SJSA1 (cell line): ENCODE measurements around the gene FATE1. TPM values are rescaled to one million over a fixed set of nuclear protein-coding genes. Genes with fewer than 3 reads are reported as not detected.
A peak's percentile ranks its signal among the peaks of the same experiment; 100 is the strongest.
"Not testable (repeated sequence)": the region's sequence is repeated elsewhere in the genome, so short reads cannot be mapped to it uniquely, and the experiment has no call there.

ENCODE experiments used
- DNase-seq, 2 experiments: peaks; one replicate each; pipeline ENCODE4 v3.0.0-alpha.2; 2015 to 2020; ENCODE audit warnings: low spot score in 2 of 2, low read depth in 1 of 2
- H3K27ac ChIP-seq: fragments of 250-450 bp; sonication (Bioruptor Pico); 2 replicates; pipeline ENCODE4 v1.5.1; 2020; ENCODE audit warnings: mild to moderate bottlenecking, moderate library complexity
- H3K27me3 ChIP-seq: fragments of 250-450 bp; sonication (Bioruptor Pico); replicated peaks from 2 replicates; pipeline ENCODE4 v1.5.1; 2020; ENCODE audit warnings: mild to moderate bottlenecking, moderate library complexity
- H3K36me3 ChIP-seq: fragments of 250-450 bp; sonication (Bioruptor Pico); 2 replicates; pipeline ENCODE4 v1.5.1; 2020; ENCODE audit warnings: mild to moderate bottlenecking
- H3K4me1 ChIP-seq: fragments of 250-450 bp; sonication (Bioruptor Pico); replicated peaks from 2 replicates; pipeline ENCODE4 v1.6.1; 2021; ENCODE audit warnings: mild to moderate bottlenecking
- H3K4me3 ChIP-seq: fragments of 250-450 bp; sonication (Bioruptor Pico); 2 replicates; pipeline ENCODE4 v1.5.1; 2020; ENCODE audit warnings: mild to moderate bottlenecking
- H3K9me3 ChIP-seq: fragments of 250-450 bp; sonication (Bioruptor Pico); replicated peaks from 2 replicates; pipeline ENCODE4 v1.5.1; 2020; ENCODE audit warnings: mild to moderate bottlenecking
- total RNA-seq: library from RNA; depleted of rRNA; stranded (reverse); fragments of >200 nt; shearing (Covaris generic); gene quantifications from 2 replicates; pipeline ENCODE4 v1.2.3, GENCODE V29; 2014; rRNA removed

FATE1 gene, protein sequence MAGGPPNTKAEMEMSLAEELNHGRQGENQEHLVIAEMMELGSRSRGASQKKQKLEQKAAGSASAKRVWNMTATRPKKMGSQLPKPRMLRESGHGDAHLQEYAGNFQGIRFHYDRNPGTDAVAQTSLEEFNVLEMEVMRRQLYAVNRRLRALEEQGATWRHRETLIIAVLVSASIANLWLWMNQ
- not detected in 2 replicates for total RNA-seq

DNA sequence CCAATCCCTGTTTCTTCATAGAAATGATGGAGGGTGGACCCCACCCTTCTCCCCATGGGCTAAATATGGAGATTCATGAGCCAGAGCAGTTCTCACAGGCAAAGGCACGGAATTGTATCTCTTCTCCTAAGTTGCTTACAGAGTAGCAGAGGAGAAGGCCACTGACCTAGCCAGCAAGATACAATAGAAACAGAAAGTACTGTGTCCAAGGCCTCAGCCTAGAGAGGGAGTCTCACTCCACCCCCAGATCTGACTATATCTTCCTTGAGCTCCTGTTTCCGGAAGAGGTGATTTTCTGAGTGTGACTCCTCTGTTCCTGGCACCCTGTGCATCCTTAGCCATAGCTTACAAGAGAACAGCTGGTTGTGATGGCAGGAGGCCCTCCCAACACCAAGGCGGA lies at the start of gene FATE1:
Gene FATE1, plus strand, starts transcription at position 284 of the 400 bp plus-strand sequence. Its CDS starts 85 bp downstream, at position 369.
- no peaks in the 10 kb centered on the region for H3K36me3 ChIP-seq
- H3K27me3 ChIP-seq = no peaks in the 10 kb centered on the region
- no peaks in the 10 kb centered on the region for H3K9me3 ChIP-seq
- no peak within 1 kb of the TSS for H3K4me3 ChIP-seq
- H3K27ac ChIP-seq = no peak within 1 kb of the TSS
- no peaks in the 10 kb centered on the region for H3K4me1 ChIP-seq
- no peak for DNase-seq

DNA sequence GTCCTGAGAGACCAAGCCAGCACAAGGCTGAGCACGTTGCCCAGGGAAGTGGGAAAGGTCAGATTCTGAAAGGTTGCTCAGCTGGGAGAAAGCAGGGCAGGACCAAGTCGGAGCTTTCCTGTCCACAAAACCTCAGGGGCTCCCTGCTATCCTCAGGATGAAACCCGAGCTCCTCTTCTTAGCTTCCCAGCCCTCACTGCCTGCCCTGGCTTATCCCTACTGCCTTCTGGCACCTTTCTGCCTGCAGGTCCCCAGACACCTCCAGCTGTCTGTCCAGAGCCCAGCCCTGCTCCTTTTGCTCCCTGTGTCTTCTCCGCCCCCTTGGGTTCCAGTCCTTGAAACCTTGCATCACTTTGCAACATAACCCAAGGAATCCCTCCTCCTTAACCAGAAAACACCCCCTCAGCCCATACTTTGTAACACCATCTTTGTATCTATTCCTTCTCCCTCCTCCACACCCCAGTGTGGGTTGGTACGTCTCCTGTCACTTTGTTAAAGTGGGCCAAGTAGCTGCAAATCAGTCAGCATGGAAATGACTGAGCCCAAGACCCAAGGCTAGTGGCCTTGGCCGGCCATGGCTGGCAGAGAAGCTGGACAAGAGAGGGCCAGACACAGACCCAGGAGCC lies 40.6 kb upstream of the FATE1 start:
- Histone ChIP-seq H3K9me3 (no peaks in the 10 kb centered on the region), H3K36me3 (no peaks in the 10 kb centered on the region), H3K27me3 (no peaks in the 10 kb centered on the region), H3K4me3 (no peak overlapping the region), H3K4me1 (no peaks in the 10 kb centered on the region), H3K27ac (no peak overlapping the region)
- no peak for DNase-seq

DNA sequence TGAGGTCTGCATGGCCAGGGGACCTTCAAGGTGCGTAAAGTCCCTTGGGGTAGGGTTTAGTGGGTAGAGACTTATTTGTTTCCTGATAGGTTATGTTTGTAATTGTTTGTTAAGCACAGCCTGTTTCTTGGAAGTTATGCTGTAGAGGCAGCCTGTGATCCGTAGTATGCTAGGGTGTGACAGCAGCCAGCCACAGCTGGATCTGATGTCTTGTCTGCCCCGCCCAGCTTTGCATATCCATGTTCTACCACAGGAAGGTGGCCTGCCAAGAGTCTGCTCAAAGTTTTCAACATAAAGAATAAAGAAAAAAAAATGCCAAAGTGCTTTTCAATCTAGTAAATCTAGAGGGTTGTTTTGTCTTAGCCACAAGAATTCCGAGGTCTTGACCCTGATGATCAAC lies 39.6 kb upstream of the FATE1 start:
- no peak for DNase-seq
- Histone ChIP-seq H3K4me1 (no peaks in the 10 kb centered on the region), H3K4me3 (no peak overlapping the region), H3K9me3 (no peaks in the 10 kb centered on the region), H3K36me3 (no peaks in the 10 kb centered on the region), H3K27me3 (no peaks in the 10 kb centered on the region), H3K27ac (no peak overlapping the region)

DNA sequence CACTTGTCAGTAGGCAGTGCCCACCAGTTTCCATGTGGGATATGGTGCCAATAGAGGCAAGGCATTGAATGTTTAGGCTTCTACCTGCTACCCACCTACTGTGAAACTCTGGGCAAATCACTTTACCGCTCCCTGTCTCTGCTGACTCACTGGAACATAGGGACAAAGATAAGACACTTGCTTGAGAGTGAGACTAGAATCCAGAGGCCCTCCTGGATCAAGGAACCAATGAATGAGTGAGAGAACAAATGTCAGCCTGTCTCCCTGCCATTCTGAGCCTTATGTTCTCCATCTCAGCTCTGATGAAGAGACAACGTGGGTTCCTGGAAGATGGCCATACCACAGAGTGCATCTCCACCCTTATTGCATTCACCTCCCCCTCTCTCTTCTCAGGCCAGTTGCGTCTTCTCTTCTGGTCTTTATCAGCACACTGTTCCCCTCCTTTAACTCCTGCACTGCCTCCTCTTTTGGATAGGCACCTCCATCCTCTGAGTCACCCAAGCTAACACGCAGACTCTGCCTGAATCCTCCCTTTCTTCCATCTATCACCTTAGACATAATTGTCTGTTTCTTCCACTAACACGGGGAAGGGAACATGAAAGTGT lies 35.9 kb upstream of the FATE1 start:
- Histone ChIP-seq H3K9me3 (no peaks in the 10 kb centered on the region), H3K27ac (no peak overlapping the region), H3K4me1 (no peaks in the 10 kb centered on the region), H3K4me3 (no peak overlapping the region), H3K36me3 (no peaks in the 10 kb centered on the region), H3K27me3 (no peaks in the 10 kb centered on the region)
- no peak for DNase-seq

DNA sequence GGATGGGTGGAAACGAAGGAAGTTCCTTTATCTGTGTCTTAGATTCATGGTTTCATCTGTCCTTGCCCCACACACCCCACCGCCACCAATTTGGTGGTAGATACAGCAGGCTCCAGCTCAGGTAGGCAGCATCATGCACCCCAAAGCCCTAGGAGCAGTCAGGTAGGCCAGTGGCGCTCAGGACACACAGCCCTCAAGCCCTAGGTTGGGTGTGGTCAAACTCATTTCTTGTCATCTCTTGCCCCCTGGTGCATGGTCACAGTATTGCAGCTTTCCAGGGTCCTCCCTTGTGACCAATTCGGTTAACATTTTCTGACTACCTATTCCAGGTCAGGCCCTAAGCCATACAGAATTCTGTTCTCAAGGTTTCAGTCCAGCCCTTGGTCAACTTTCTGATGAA lies 35.0 kb upstream of the FATE1 start:
- DNase-seq = peak in 1 of 2 experiments; percentile 44
- no peaks in the 10 kb centered on the region for H3K36me3 ChIP-seq
- H3K9me3 ChIP-seq = no peaks in the 10 kb centered on the region
- no peaks in the 10 kb centered on the region for H3K27me3 ChIP-seq
- no peaks in the 10 kb centered on the region for H3K4me1 ChIP-seq
- no peak overlapping the region for H3K27ac ChIP-seq
- H3K4me3 ChIP-seq = no peak overlapping the region

DNA sequence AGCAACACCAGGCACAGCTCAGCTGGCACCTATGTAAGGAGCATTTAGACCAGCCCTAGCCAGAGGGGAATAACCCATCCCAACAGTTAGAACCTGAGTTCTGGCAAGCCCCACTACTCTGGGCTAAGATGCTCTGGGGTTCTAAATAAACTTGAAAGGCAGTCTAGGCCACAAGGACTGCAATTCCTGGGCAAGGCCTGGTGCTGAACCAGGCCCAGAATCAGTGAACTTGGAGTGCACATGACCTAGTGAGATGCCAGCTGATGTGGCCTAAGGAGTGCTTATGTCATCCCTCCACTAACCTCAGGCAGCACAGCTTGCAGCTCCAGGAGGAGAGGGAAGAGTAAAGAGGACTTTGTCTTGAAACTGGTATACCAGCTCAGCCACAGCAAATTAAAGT lies 28.2 kb upstream of the FATE1 start:
- H3K27ac ChIP-seq = no peak overlapping the region
- no peaks in the 10 kb centered on the region for H3K27me3 ChIP-seq
- DNase-seq = no peak
- H3K4me1 ChIP-seq = no peaks in the 10 kb centered on the region
- H3K9me3 ChIP-seq = no peaks in the 10 kb centered on the region
- no peak overlapping the region for H3K4me3 ChIP-seq
- no peaks in the 10 kb centered on the region for H3K36me3 ChIP-seq

DNA sequence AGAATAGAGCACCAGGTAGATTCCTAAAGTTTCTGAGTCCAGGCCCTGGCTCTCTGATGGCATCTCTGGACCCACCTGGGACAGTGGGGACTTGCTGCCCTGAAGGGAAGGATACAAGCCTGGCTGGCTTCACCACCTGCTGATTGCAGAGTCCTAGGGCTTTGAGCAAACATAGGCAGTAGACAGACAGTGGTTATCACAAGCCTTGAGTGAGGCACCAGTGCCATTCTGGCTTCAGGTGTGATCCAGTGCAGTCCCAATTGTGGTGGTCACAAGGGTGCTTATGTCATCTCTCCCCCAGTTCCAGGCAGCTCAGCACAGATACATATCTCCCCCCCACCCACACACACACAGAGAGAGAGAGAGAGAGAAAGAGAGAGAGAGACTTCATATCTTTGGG lies 27.1 kb upstream of the FATE1 start:
- Histone ChIP-seq H3K4me1 (no peaks in the 10 kb centered on the region), H3K36me3 (no peaks in the 10 kb centered on the region), H3K9me3 (no peaks in the 10 kb centered on the region), H3K27ac (no peak overlapping the region), H3K27me3 (no peaks in the 10 kb centered on the region), H3K4me3 (no peak overlapping the region)
- no peak for DNase-seq

DNA sequence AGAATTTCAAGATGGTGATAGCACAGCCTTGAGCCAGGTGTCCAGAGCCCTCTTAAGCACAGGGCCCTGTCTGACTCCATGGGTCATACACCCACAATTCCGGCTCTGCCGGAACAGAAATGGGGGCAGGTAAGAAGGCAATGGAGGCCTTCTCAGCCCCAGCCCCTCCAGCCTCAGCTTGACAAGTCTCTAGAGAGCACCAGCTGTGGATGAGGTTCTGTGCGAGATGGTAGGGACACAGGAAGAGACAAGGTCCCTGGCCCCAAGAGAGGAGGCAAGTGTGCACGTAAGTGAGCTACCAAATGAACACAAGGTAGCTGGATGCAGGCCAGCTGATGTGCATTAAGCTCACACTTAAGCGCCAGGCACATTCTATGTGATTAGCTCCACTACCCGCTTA lies 23.0 kb upstream of the FATE1 start:
- H3K36me3 ChIP-seq = no peaks in the 10 kb centered on the region

DNA sequence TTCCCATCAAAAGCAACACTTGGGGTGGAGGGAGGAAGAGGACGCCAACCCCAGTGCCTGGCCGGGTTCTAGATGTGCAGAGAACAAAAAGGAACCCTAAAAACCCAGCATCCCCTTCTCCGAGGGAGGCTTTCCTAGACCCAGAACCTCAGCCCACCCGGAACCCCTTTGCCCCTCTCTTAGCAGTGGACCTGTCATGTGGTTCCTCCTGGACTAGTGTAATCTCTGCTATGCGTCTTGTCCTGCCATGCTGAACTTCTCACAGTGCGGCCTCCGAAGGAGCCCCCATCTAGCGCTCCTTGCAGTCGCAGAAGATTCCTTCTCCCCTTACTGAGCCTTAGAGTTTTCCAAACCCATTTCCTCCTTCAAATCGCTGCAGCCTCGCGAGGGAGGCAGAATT lies 21.7 kb upstream of the FATE1 start:
- Histone ChIP-seq H3K27me3 (no peaks in the 10 kb centered on the region), H3K4me1 (no peaks in the 10 kb centered on the region), H3K4me3 (no peak overlapping the region), H3K36me3 (no peaks in the 10 kb centered on the region), H3K9me3 (no peaks in the 10 kb centered on the region), H3K27ac (no peak overlapping the region)
- DNase-seq = no peak

More for the DNA sequence above, 23.0 kb upstream of the FATE1 start:
- DNase-seq = no peak
- no peaks in the 10 kb centered on the region for H3K4me1 ChIP-seq
- H3K27ac ChIP-seq = no peak overlapping the region
- no peaks in the 10 kb centered on the region for H3K27me3 ChIP-seq
- no peak overlapping the region for H3K4me3 ChIP-seq
- H3K9me3 ChIP-seq = no peaks in the 10 kb centered on the region

DNA sequence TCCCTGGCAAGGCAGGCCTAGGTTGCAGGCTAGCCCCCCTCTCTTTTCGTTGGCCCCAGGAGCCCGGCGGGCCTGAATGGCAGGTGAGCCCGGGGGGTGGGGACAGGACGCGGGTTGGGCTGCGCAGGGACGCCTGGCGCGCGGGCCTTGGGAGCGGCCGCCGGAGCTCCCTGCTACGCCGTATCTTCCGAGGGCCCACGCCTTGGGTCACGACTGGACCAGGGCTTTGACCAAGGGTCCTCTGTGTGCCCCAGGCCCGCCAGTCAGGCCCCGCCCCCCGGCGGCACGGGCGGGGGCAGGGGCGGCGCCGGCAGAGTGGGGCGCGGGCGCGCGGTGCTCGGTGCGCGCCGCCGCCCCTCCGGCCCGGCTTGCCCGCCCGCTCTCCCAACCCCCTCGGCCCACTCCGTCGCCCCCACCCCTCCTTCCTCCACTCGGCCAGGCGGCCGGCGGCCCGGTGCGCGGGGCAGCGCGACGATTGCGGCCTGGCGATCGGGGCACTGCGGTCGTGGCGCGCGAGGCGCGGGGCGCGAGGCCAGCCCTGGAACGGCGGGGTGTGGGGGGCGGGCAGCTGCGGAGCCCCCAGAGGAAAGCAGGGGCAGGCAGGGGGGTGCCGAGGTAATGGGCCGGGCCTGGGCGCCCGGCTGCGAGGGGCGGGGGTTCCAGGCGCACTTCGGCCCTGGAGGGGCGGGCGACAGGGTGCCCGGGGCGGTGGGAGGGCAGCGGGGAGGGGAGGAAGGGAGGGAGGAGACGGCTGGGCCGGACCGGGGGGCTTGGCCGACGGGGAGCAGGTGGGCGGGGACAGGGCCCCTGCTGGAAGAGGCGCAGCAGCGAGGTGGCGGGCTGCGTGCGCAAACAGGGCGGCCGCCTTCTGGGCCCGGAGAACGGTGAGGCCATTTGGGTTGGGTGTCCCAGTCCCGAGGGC lies 20.9 kb upstream of the FATE1 start, which contains the start of gene PRRG3:
Gene PRRG3, plus strand, starts transcription at position 798 of the 922 bp plus-strand sequence. CDS start 3,357 bp downstream, outside the sequence.
- Histone ChIP-seq H3K36me3 (no peaks in the 10 kb centered on the region), H3K9me3 (no peaks in the 10 kb centered on the region), H3K27ac (no peak within 1 kb of the TSS), H3K4me3 (no peak within 1 kb of the TSS), H3K4me1 (no peaks in the 10 kb centered on the region), H3K27me3 (no peaks in the 10 kb centered on the region)
- no peak for DNase-seq

DNA sequence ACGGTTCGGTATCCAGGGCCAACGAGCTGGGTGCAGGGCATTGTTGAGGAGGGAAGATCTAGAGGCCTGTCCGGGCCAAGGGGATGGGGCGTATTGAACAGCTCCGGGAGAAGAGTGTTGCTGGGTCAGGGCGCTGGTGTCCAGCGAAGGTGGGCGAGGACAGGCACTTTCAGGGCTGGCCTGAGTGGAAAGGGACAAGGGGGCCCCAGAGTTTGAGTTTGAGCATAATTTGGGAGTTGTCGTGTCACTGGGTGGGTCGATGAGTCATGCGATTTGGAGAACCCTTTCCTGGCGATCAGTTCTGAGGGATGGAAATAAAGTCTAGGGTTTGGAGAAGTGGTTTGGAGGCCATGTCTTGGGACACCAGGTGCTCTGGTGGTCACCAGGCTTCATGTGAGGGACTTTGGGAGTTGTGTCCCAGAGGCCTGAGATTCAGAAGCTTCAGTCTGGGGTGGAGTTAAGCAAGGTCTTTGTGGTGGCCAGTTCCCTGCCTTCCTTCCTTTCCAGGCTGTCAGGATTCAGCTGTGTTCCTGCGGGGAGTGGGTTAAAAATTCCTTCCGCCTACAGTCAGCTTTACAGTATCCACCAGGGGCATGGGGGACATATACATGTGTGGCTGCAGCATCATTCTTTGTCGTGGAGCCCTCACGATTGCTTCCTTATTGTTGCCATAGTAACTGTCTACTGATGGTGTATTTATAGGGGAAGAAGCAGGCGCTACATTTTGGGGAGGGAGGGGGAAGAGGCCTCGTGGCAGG lies 20.1 kb upstream of the FATE1 start:
- Histone ChIP-seq H3K27ac (no peak overlapping the region), H3K9me3 (no peaks in the 10 kb centered on the region), H3K4me3 (no peak overlapping the region), H3K36me3 (no peaks in the 10 kb centered on the region), H3K27me3 (no peaks in the 10 kb centered on the region), H3K4me1 (no peaks in the 10 kb centered on the region)
- no peak for DNase-seq

DNA sequence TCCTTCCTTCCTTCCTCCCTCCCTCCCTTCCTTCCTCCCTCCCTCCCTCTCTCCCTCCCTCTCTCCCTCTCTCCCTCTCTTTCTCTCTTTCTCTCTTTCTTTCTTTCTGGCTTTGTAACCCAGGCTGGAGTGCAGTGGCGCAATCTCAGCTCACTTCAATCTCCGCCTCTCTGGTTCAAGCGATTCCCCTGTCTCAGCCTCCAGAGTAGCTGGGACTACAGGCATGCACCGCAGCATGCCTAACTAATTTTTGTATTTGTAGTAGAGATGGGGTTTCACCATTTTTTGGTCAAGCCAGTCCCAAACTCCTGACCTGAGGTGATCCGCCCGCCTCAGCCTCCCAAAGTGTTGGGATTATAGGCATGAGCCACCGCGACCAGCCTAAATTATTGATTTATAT lies 18.8 kb upstream of the FATE1 start:
- H3K4me3 ChIP-seq, H3K4me1 ChIP-seq, H3K36me3 ChIP-seq, H3K27ac ChIP-seq, H3K27me3 ChIP-seq, H3K9me3 ChIP-seq, DNase-seq: not testable (repeated sequence)

DNA sequence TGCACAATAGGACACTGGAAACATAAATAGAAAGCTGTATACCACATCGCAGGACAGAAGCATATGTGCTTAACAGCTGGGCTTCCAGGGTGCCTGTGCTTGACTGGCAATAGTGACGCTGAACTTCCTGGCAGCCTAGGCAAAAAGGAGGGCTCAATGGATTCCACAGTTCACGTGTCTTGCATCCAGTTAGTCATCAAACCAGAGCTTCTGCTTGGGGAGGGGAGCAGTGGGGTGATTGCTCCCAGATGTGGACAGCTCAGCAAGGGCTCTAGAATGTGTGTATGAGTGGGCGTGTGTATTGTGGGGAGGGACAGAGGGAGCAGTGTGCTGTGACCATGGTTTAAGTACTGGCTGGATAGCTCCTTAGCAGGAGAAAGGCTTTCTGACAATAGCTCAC lies 18.3 kb upstream of the FATE1 start:
- no peak for DNase-seq

More for the DNA sequence above, 18.3 kb upstream of the FATE1 start:
- no peaks in the 10 kb centered on the region for H3K4me1 ChIP-seq
- H3K9me3 ChIP-seq = no peaks in the 10 kb centered on the region
- no peak overlapping the region for H3K27ac ChIP-seq
- no peaks in the 10 kb centered on the region for H3K27me3 ChIP-seq
- H3K36me3 ChIP-seq = no peaks in the 10 kb centered on the region
- H3K4me3 ChIP-seq = no peak overlapping the region
